ENCODE data around the gene GUCA1C. TPM values are rescaled to one million over a fixed set of nuclear protein-coding genes. Genes with fewer than 3 reads are reported as not detected.
A peak's percentile ranks its signal among the peaks of the same experiment; 100 is the strongest.

GUCA1C gene
- total and polyA plus RNA-seq, 2 of the 13 experiments (the other 11 are each of a cell fraction or from before 2014, with no cell fraction given) = not detected

DNA sequence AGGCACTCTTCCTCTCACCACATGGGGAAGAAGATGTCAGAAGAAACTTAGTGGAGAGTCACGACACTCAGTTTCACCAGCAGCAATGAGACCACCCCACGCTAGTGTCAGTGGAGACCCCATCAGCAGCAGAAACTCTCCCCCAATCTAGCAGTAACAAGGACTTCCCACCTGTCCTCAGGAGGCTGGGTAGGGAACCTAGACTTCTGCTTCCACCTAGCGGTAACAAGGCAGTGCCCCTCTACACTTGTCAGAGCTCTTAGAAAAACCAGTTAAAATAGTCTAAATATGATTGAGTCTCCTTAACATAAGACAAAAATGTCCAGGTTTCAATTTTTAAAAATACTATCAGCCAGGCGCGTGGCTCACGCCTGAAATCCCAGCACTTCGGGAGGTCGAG lies 73.8 kb downstream of the GUCA1C start:
- H3K79me2 ChIP-seq (ENCODE audit: insufficient read depth, low read length) = no peaks in the 10 kb centered on the region
- no peak overlapping the region for H3K4me3 ChIP-seq (replicated peaks in 1 of 3; ENCODE audit: insufficient read depth in 1 of 3, low read depth in 2 of 3, low read length in 3 of 3)
- BruUV-seq (replicated peaks) = no TSS peak
- peak; percentile 61 for TF ChIP-seq STAG1 (CRISPR knock-in tag; IDR thresholded peaks at IDR 0.05)
- 0 out of 2 replicates have a peak, but pooled peaks have one; percentile 12 for TF ChIP-seq RAD21 (CRISPR knock-in tag; IDR thresholded peaks at IDR 0.05)
- no peak for TF ChIP-seq ZSCAN12 (CRISPR knock-in tag; IDR thresholded peaks at IDR 0.05)
- TF ChIP-seq NFYB (CRISPR knock-in tag; IDR thresholded peaks at IDR 0.05) = no peak
- TF ChIP-seq CTCF (CRISPR knock-in tag; IDR thresholded peaks at IDR 0.05) = peak; percentile 47
- TF ChIP-seq ZNF572 (CRISPR knock-in tag; IDR thresholded peaks at IDR 0.05) = no peak
- no peak overlapping the region for H2AFZ ChIP-seq (ENCODE audit: low read length)
- peak; percentile 12 for FAIRE-seq
- H3K9me3 ChIP-seq (ENCODE audit: low read length) = no peaks in the 10 kb centered on the region
- intact Hi-C loops (cut with micrococcal nuclease; ENCODE audit: unreplicated experiment) (loop anchor here (1.0 kb wide), 2 partner anchors 218 to 391 kb away; no protein-coding TSS in a partner anchor), in situ Hi-C loops (cut with HindIII; ENCODE audit: extremely low pct_ligation_motif_present, low pct_unique_long_range_greater_than_20kb) (loop anchor here (10.0 kb wide), 1 partner anchor 215 kb away; no protein-coding TSS in a partner anchor)
- H3K9ac ChIP-seq (ENCODE audit: insufficient read depth, low read depth, low read length) = no peak overlapping the region
- no peaks in the 10 kb centered on the region for H3K27me3 ChIP-seq (ENCODE audit: control insufficient read depth in 1 of 2, insufficient read depth in 2 of 2, low read length in 2 of 2)
- ChIA-PET POLR2A (no interaction called here), CTCF (ENCODE audit: low intra/inter-chr PET ratio, low total read pairs) (interaction anchor here (1.1 kb wide), 1 partner anchor 218 kb away, joined by 4 read pairs; no protein-coding TSS in a partner anchor)
- peak; percentile 92 for ATAC-seq
- peak; percentile 19 for DNase-seq (ENCODE audit: low spot score)
- H3K4me1 ChIP-seq (ENCODE audit: insufficient read depth, low read length) = no peaks in the 10 kb centered on the region
- no peak overlapping the region for H3K4me2 ChIP-seq (ENCODE audit: low read depth, low read length)
- WGBS (ENCODE audit: low lambda C conversion rate) = 40% methylated on average over 8 of the region's 8 CpGs
- no peaks in the 10 kb centered on the region for H4K20me1 ChIP-seq (ENCODE audit: insufficient read depth, low read length)
- H3K36me3 ChIP-seq (replicated peaks in 1 of 2; ENCODE audit: control insufficient read depth in 1 of 2, insufficient read depth in 2 of 2, low read length in 2 of 2) = no peaks in the 10 kb centered on the region
- no peak overlapping the region for H3K27ac ChIP-seq (ENCODE audit: extremely low read length, insufficient read depth, low read length)

DNA sequence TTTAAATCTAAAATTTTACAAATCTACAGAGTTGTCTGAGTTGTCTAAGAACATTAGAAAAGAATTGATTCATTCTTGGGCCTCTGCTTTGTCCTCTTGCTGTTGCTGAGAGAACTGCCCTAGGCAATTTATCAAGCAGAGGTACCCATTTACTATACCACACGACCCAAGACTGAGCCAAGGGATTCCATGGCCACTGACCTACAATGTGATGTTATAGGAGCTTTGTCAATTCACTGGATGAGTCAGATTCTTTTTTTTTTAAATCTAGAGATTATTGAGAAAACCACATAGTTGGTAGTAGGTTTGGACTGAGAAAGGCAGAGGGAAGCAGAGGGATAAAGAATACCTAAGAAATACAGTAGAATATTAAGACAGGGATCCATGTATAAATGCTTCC lies 75.8 kb downstream of the GUCA1C start:
- H2AFZ ChIP-seq (ENCODE audit: low read length) = no peak overlapping the region
- in situ Hi-C loops (cut with HindIII; ENCODE audit: extremely low pct_ligation_motif_present, low pct_unique_long_range_greater_than_20kb) (no loop called here), intact Hi-C loops (cut with micrococcal nuclease; ENCODE audit: unreplicated experiment) (no loop called here)
- no peaks in the 10 kb centered on the region for H3K27me3 ChIP-seq (ENCODE audit: control insufficient read depth in 1 of 2, insufficient read depth in 2 of 2, low read length in 2 of 2)
- no peak overlapping the region for H3K9ac ChIP-seq (ENCODE audit: insufficient read depth, low read depth, low read length)
- no peaks in the 10 kb centered on the region for H3K4me1 ChIP-seq (ENCODE audit: insufficient read depth, low read length)
- ChIA-PET POLR2A (no interaction called here), CTCF (ENCODE audit: low intra/inter-chr PET ratio, low total read pairs) (no interaction called here)
- H3K27ac ChIP-seq (ENCODE audit: extremely low read length, insufficient read depth, low read length) = no peak overlapping the region
- no peaks in the 10 kb centered on the region for H3K79me2 ChIP-seq (ENCODE audit: insufficient read depth, low read length)
- H3K4me3 ChIP-seq (replicated peaks in 1 of 3; ENCODE audit: insufficient read depth in 1 of 3, low read depth in 2 of 3, low read length in 3 of 3) = no peak overlapping the region
- WGBS (ENCODE audit: low lambda C conversion rate) = 0% methylated on average over 1 of the region's 1 CpG
- H4K20me1 ChIP-seq (ENCODE audit: insufficient read depth, low read length) = no peaks in the 10 kb centered on the region
- H3K36me3 ChIP-seq (replicated peaks in 1 of 2; ENCODE audit: control insufficient read depth in 1 of 2, insufficient read depth in 2 of 2, low read length in 2 of 2) = no peaks in the 10 kb centered on the region
- no peaks in the 10 kb centered on the region for H3K9me3 ChIP-seq (ENCODE audit: low read length)
- FAIRE-seq (no peak), ATAC-seq (no peak), DNase-seq (ENCODE audit: low spot score) (no peak)
- no peak overlapping the region for H3K4me2 ChIP-seq (ENCODE audit: low read depth, low read length)
- BruUV-seq (replicated peaks) = no TSS peak
- TF ChIP-seq FOXA1 (IDR thresholded peaks at IDR 0.05) (no peak), FOXA1 (CRISPR knock-in tag; IDR thresholded peaks at IDR 0.05) (no peak), ZNF12 (CRISPR knock-in tag; IDR thresholded peaks at IDR 0.05) (no peak), NRL (CRISPR knock-in tag; IDR thresholded peaks at IDR 0.05; ENCODE audit: borderline replicate concordance) (no peak), ZBTB7B (CRISPR knock-in tag; IDR thresholded peaks at IDR 0.05) (no peak), ZNF746 (CRISPR knock-in tag; IDR thresholded peaks at IDR 0.05) (no peak), YY1 (IDR thresholded peaks at IDR 0.05; ENCODE audit: insufficient read depth, insufficient replicate concordance, low read depth, low read length) (no peak), MTA3 (CRISPR knock-in tag; IDR thresholded peaks at IDR 0.05) (no peak), MYNN (CRISPR knock-in tag; IDR thresholded peaks at IDR 0.05; ENCODE audit: low read depth) (no peak), REL (CRISPR knock-in tag; conservative IDR thresholded peaks at IDR 0.05) (no peak)
- TF ChIP-seq, protein P1, sequence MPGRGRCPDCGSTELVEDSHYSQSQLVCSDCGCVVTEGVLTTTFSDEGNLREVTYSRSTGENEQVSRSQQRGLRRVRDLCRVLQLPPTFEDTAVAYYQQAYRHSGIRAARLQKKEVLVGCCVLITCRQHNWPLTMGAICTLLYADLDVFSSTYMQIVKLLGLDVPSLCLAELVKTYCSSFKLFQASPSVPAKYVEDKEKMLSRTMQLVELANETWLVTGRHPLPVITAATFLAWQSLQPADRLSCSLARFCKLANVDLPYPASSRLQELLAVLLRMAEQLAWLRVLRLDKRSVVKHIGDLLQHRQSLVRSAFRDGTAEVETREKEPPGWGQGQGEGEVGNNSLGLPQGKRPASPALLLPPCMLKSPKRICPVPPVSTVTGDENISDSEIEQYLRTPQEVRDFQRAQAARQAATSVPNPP (CRISPR knock-in tag; IDR thresholded peaks at IDR 0.05) = no peak
